ENCODE measurements around the gene SELENOK.

GRCh38 chr3:53846134-53846850 lies 45.4 kb downstream of the SELENOK start, which contains the start of the genes CHDH and IL17RB:
- no peak for TF ChIP-seq CTCF (conservative IDR thresholded peaks at IDR 0.05)
- no peak for TF ChIP-seq EZH2 (IDR thresholded peaks at IDR 0.05; ENCODE audit: low read depth)
